TTC549 (cell line): ENCODE measurements around the gene CLK3.
"Not testable (repeated sequence)": the region's sequence is repeated elsewhere in the genome, so short reads cannot be mapped to it uniquely, and the experiment has no call there.

ENCODE experiments used
- FAIRE-seq: peaks from 2 replicates; lab custom pipeline; 2012; peaks lifted over from hg19 to GRCh38; lab: Jason Lieb, UNC

The CLK3 gene

GRCh38 chr15:74643665-74644204 lies 28.1 kb downstream of the CLK3 start:
- no peak for FAIRE-seq

- FAIRE-seq, result no peak
These were observed 30.8 kb downstream of the CLK3 start for GRCh38 chr15:74646480-74646879.

GRCh38 chr15:74648051-74648842 lies 32.6 kb downstream of the CLK3 start:
- no peak for FAIRE-seq

GRCh38 chr15:74651242-74651741 lies 35.7 kb downstream of the CLK3 start:
- FAIRE-seq, result no peak

GRCh38 chr15:74653426-74654102 lies 37.9 kb downstream of the CLK3 start:
- FAIRE-seq, result no peak

- FAIRE-seq, result no peak
These were observed 39.8 kb downstream of the CLK3 start for GRCh38 chr15:74655424-74655823.

GRCh38 chr15:74656935-74657535 lies 41.4 kb downstream of the CLK3 start:
- no peak for FAIRE-seq

- FAIRE-seq, result no peak
These were observed 42.2 kb downstream of the CLK3 start for GRCh38 chr15:74657846-74658245.

GRCh38 chr15:74661280-74661679 lies 45.6 kb downstream of the CLK3 start:
- not testable (repeated sequence) for FAIRE-seq

- no peak for FAIRE-seq
These were observed 46.6 kb downstream of the CLK3 start for GRCh38 chr15:74662064-74662860.

- no peak for FAIRE-seq
These were observed 47.8 kb downstream of the CLK3 start for GRCh38 chr15:74663303-74664027.

- no peak for FAIRE-seq
These were observed 48.5 kb downstream of the CLK3 start for GRCh38 chr15:74664028-74664616.

GRCh38 chr15:74664670-74665069 lies 49.0 kb downstream of the CLK3 start:
- no peak for FAIRE-seq

GRCh38 chr15:74667975-74668374 lies 52.3 kb downstream of the CLK3 start:
- no peak for FAIRE-seq

- FAIRE-seq, result no peak
These were observed 54.0 kb downstream of the CLK3 start for GRCh38 chr15:74669627-74670026.

GRCh38 chr15:74674161-74674560 lies 58.5 kb downstream of the CLK3 start:
- no peak for FAIRE-seq

GRCh38 chr15:74676801-74677200 lies 61.2 kb downstream of the CLK3 start:
- no peak for FAIRE-seq
